Pancreas (tissue), 10 donors: ENCODE measurements around the gene PHF19. TPM values are rescaled to one million over a fixed set of nuclear protein-coding genes. Genes with fewer than 3 reads are reported as not detected.

Experiments
- ATAC-seq, 4 donors: fragments of 200-7000 bp; cut with Tn5 transposase; one replicate each; pipeline versions ENCODE4 v1.8.0 to v1.9.1; 2020; ENCODE audit warnings: mild to moderate bottlenecking in 4 of 4, moderate library complexity in 4 of 4
- DNase-seq, 6 donors: peaks; one replicate each; pipeline ENCODE4 v3.0.0-alpha.2; 2020
- FAIRE-seq: peaks from 2 replicates; lab custom pipeline; 2012; peaks lifted over from hg19 to GRCh38; lab: Jason Lieb, UNC
- H3K27ac ChIP-seq, 4 donors: fragments of 200-600 bp; sonication (generic); 1 replicate in 3 of 4; 2 replicates in 1 of 4; pipeline versions ENCODE4 v1.5.0 to v1.8.0; 2020
- H3K27me3 ChIP-seq, 4 donors: fragments of 200-600 bp; one replicate each; pipeline ENCODE4 v1.8.0; 2021
- H3K36me3 ChIP-seq, 3 donors: fragments of 200-600 bp; sonication (generic) in 1 of 3; one replicate each; pipeline versions ENCODE4 v1.5.0 to v1.8.0; 2020 to 2021
- H3K4me1 ChIP-seq, 3 donors: fragments of 200-600 bp; one replicate each; pipeline ENCODE4 v1.8.0; 2021
- H3K4me3 ChIP-seq, 4 donors: fragments of 200-600 bp; sonication (generic) in 2 of 4; one replicate each; pipeline versions ENCODE4 v1.5.0 to v1.8.0; 2020 to 2021
- H3K9me3 ChIP-seq, 4 donors: fragments of 200-600 bp; one replicate each; pipeline ENCODE4 v1.8.0; 2021
- WGBS, 2 donors: extraction: QIAGEN DNeasy Blood & Tissue Kit; methylation state at CpG; one replicate each; pipeline ENCODE4 v1.1.7; 2013; 5-methylcytosine and 5-hydroxymethylcytosine counted together
- intact Hi-C, 3 donors: fragments of 100-400 bp; cut with DNase I; formaldehyde crosslinking; loops; one replicate each; pipeline versions ENCODE4 v1.11.1 to v1.14.2; 2022
- polyA plus RNA-seq, 2 donors: library from polyadenylated mRNA; stranded (reverse); fragments of 200-250 nt; gene quantifications; one replicate each; pipeline ENCODE4 v1.2.3, GENCODE V29; 2013
- total RNA-seq, 6 donors: library from RNA; stranded (reverse); fragmentation: NEBNext Ultra II Directional in 4 of 6; extraction: Animal tissue kit (Norgen Biotek cat#: 25700) in 4 of 6; gene quantifications; one replicate each; pipeline versions ENCODE4 v1.2.1 to v1.2.4, GENCODE V29; 2021 to 2023
- TF ChIP-seq, protein P1 (sequence below), 4 donors: fragments of 200-600 bp; sonication (generic) in 3 of 4; IDR thresholded peaks; one replicate each; pipeline versions ENCODE4 v1.5.0 to v1.8.0; 2021; ENCODE audit warnings: antibody characterized with exemption in 4 of 4
- donor health status: healthy with polysubstance abuse.
- donor health status: DM: no; HTN: no; CAD: no; lungs with moderate emphysema.
- donor health status: DM: no; HTN: no; CAD: no.
- donor health status: control.
- donor health status: control.
- donor health status: Bipolar disorder and iron deficiency.
- donor health status: DM: yes; HTN: yes; CAD: no.
- donor health status: DM: no; HTN: no; CAD: no.
- donor health status: DM: no; HTN: no; CAD: no.
- donor health status: DM: yes; HTN: yes; CAD: no.

The PHF19 gene
- total and polyA plus RNA-seq, 8 donors: 2.2 to 7.4 (median 4.4) TPM

DNA sequence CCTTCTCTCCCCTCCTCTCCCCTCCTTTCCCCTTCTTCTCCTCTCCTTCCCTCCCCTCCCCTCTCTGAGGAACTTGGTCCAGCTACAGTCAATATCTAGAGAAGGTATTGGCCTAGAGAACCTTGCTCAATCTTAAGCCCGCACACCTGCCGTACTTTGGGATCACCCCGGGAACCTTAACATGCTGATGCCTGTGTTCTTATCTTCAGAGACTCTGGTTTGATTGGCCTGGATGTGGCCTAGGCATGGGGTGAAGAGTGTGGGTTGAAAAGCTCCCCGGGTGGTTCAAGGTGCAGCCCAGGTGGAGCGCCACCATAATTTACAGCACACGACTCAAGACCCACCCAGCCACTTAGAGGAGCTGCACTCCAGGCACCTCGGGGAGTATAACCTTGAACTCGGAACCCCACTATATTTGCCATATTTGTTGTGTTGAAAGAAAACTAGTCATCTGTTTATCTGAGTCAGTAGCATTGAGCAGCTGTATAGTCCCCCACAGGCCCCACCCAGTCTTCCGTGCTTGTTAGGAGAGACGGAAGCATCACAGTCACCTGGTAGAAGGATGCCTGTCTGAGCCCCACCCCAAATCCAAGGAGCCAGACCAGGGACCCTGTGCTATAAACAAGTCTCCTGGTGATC lies 14.4 kb upstream of the PHF19 start:
- FAIRE-seq: no peak
- no peaks in the 10 kb centered on the region for H3K4me1 ChIP-seq
- TF ChIP-seq, protein P1, sequence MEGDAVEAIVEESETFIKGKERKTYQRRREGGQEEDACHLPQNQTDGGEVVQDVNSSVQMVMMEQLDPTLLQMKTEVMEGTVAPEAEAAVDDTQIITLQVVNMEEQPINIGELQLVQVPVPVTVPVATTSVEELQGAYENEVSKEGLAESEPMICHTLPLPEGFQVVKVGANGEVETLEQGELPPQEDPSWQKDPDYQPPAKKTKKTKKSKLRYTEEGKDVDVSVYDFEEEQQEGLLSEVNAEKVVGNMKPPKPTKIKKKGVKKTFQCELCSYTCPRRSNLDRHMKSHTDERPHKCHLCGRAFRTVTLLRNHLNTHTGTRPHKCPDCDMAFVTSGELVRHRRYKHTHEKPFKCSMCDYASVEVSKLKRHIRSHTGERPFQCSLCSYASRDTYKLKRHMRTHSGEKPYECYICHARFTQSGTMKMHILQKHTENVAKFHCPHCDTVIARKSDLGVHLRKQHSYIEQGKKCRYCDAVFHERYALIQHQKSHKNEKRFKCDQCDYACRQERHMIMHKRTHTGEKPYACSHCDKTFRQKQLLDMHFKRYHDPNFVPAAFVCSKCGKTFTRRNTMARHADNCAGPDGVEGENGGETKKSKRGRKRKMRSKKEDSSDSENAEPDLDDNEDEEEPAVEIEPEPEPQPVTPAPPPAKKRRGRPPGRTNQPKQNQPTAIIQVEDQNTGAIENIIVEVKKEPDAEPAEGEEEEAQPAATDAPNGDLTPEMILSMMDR (IDR thresholded peaks at IDR 0.05): no peak

GRCh38 chr9:120890320-120891244 lies 13.6 kb upstream of the PHF19 start:
- ATAC-seq (no peak), DNase-seq (no peak), FAIRE-seq (no peak)
- Histone ChIP-seq H3K9me3 (no peaks in the 10 kb centered on the region), H3K27me3 (no peaks in the 10 kb centered on the region), H3K36me3 (no peaks in the 10 kb centered on the region), H3K4me1 (no peaks in the 10 kb centered on the region), H3K4me3 (no peak overlapping the region), H3K27ac (no peak overlapping the region)
- intact Hi-C loops: no loop called here
- WGBS, 2 donors: 84 to 85% methylated on average over 14 of the region's 14 CpGs
- TF ChIP-seq, protein P1 (IDR thresholded peaks at IDR 0.05): no peak

More for the DNA sequence above, 14.4 kb upstream of the PHF19 start:
- Histone ChIP-seq H3K27me3 (no peaks in the 10 kb centered on the region), H3K27ac (no peak overlapping the region), H3K9me3 (no peaks in the 10 kb centered on the region), H3K36me3 (no peaks in the 10 kb centered on the region), H3K4me3 (no peak overlapping the region)
- no peak for DNase-seq
- ATAC-seq: no peak
- intact Hi-C loops: no loop called here
- WGBS, 2 donors: 69 to 77% methylated on average over 10 of the region's 10 CpGs

DNA sequence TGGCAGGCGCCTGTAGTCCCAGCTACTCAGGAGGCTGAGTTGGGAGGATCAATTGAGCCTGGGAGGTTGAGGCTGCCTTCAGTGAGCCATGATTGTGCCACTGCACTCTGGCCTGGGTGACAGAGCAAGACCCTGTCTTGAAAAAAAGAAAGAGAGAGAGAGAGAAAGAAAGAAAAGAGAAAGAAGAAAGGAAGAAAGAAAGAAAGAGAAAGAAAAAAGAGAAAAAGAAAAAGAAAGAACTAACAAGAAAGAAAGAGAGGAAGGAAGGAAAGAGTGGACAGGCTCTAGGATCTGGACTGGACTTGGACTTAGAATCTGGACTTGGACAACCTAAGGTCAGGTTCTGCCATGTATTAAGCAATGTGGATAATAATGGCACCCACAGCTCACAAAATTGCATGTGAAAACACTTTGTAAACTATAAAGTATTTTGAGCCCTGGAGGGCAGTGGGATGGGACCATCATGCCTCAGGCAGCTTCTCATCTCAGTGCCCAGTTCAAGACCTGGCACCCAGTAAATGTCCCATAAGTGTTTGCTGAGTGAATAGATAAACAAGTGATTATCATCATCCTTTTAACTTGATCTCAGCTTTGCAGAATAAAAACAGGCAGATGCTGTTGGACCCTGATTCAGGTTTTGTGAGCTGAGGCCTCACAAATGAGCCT lies 12.8 kb upstream of the PHF19 start:
- H3K36me3 ChIP-seq: no peaks in the 10 kb centered on the region
- no peak for ATAC-seq
- H3K27me3 ChIP-seq: no peaks in the 10 kb centered on the region
- WGBS, 2 donors: 97 to 100% methylated on average over 1 of the region's 1 CpG
- no peak overlapping the region for H3K4me3 ChIP-seq
- H3K4me1 ChIP-seq: no peaks in the 10 kb centered on the region
- FAIRE-seq: no peak
- H3K27ac ChIP-seq: no peak overlapping the region
- TF ChIP-seq, protein P1 (IDR thresholded peaks at IDR 0.05): no peak
- no peaks in the 10 kb centered on the region for H3K9me3 ChIP-seq
- intact Hi-C loops: no loop called here
- DNase-seq: no peak

DNA sequence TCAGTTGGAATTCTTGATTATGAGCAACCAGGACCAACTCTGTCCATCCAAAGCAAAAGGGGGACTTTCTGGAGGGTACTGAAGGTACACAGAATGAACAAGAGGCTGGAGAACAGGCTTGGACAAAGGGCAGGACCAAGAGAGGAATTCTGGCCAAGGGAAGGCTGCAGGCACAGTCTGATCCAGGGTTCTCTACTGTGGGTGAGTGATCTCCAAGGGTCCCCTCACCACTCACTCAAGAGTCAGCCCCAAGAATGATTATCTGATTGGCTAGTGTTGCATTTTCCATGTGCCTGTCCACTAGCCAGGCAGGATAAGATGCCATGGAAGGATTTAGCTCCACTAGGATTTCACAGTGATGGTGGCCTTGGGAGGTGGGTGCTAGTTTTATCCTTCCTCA lies 11.6 kb upstream of the PHF19 start:
- Histone ChIP-seq H3K27me3 (no peaks in the 10 kb centered on the region), H3K4me3 (no peak overlapping the region), H3K27ac (no peak overlapping the region), H3K36me3 (no peaks in the 10 kb centered on the region), H3K9me3 (no peaks in the 10 kb centered on the region), H3K4me1 (no peaks in the 10 kb centered on the region)
- TF ChIP-seq, protein P1 (IDR thresholded peaks at IDR 0.05): no peak
- ATAC-seq (no peak), DNase-seq (no peak), FAIRE-seq (no peak)
- intact Hi-C loops: no loop called here
